Transverse colon (tissue), 4 donors: ENCODE data around the gene TBCA.

Experiments used
- CTCF ChIP-seq, 5 experiments: fragments of 200-600 bp in 3 of 5; fragments of 450-650 bp in 2 of 5; sonication (generic) in 3 of 5; IDR thresholded peaks; 1 replicate in 2 of 5; 2 replicates in 3 of 5; pipeline ENCODE4 v1.5.1; 2016 to 2017; ENCODE audit warnings: antibody characterized with exemption in 5 of 5, inconsistent platforms in 3 of 5, mild to moderate bottlenecking in 2 of 5, moderate library complexity in 1 of 5
- POLR2A ChIP-seq: fragments of 450-650 bp; IDR thresholded peaks from one replicate; pipeline ENCODE4 v1.6.1; 2016; ENCODE audit warnings: antibody characterized with exemption, mild to moderate bottlenecking, moderate library complexity
- POLR2AphosphoS5 ChIP-seq, 3 donors: sonication (generic); formaldehyde crosslinking; IDR thresholded peaks; one replicate each; pipeline ENCODE4 v1.6.1; 2016; ENCODE audit warnings: antibody characterized with exemption in 3 of 3

GRCh38 chr5:77758141-77758938, 17.8 kb downstream of the TBCA start:
- no peak for TF ChIP-seq CTCF (IDR thresholded peaks at IDR 0.05)
- no peak for TF ChIP-seq POLR2AphosphoS5 (IDR thresholded peaks at IDR 0.05)
- TF ChIP-seq POLR2A, result no peak
